ENCODE data around the gene SETBP1. TPM values are rescaled to one million over a fixed set of nuclear protein-coding genes. Genes with fewer than 3 reads are reported as not detected.

The SETBP1 gene
- total RNA-seq, 1 experiment from 2014 or later: 0.23 TPM

DNA sequence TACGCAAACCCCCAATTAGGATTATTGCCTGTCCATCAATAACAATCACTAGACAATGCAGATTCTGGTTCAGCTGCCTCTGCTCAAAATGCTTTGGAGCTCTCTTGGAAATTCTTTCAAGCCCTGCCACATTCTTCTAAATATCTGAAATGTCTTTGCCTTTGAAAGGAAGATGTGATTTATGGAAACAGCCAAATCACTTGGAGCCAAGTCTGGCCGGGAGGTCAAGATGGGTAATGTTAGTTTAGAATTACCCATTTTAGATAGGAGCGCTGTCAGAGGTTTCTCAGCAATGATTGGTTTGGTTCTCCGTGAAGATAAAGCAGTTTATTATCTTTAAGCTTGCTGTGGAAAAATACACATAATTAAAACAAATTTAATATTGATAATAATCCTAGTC lies 306.7 kb downstream of the SETBP1 start:
- intact Hi-C loops (cut with micrococcal nuclease; ENCODE audit: unreplicated experiment): no loop called here
- in situ Hi-C loops (cut with HindIII; ENCODE audit: low pct_unique_long_range_greater_than_20kb, low sequenced_read_pairs): no loop called here
- Histone ChIP-seq H3K27me3 (ENCODE audit: control insufficient read depth, insufficient read depth, low read length) (no peaks in the 10 kb centered on the region), H3K27ac (ENCODE audit: low read length) (no peak overlapping the region), H3K36me3 (ENCODE audit: control insufficient read depth, insufficient read depth, low read length) (no peaks in the 10 kb centered on the region), H3K4me1 (ENCODE audit: control insufficient read depth, insufficient read depth, low read length) (no peaks in the 10 kb centered on the region), H3K9me3 (ENCODE audit: control insufficient read depth, insufficient read depth, low read depth, low read length) (no peaks in the 10 kb centered on the region), H3K4me3 (ENCODE audit: low read depth in 2 of 2, low read length in 2 of 2) (no peak overlapping the region)
- ATAC-seq (no peak), DNase-seq (ENCODE audit: low read depth, low spot score) (no peak)
- TF ChIP-seq, protein P1, sequence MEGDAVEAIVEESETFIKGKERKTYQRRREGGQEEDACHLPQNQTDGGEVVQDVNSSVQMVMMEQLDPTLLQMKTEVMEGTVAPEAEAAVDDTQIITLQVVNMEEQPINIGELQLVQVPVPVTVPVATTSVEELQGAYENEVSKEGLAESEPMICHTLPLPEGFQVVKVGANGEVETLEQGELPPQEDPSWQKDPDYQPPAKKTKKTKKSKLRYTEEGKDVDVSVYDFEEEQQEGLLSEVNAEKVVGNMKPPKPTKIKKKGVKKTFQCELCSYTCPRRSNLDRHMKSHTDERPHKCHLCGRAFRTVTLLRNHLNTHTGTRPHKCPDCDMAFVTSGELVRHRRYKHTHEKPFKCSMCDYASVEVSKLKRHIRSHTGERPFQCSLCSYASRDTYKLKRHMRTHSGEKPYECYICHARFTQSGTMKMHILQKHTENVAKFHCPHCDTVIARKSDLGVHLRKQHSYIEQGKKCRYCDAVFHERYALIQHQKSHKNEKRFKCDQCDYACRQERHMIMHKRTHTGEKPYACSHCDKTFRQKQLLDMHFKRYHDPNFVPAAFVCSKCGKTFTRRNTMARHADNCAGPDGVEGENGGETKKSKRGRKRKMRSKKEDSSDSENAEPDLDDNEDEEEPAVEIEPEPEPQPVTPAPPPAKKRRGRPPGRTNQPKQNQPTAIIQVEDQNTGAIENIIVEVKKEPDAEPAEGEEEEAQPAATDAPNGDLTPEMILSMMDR (IDR thresholded peaks at IDR 0.05): no peak
- TF ChIP-seq SIN3A (IDR thresholded peaks at IDR 0.05; ENCODE audit: borderline replicate concordance, insufficient read depth, low read depth, low read length) (no peak), POLR2AphosphoS5 (IDR thresholded peaks at IDR 0.05; ENCODE audit: low read depth, low read length) (no peak)
- TF ChIP-seq, protein P2, sequence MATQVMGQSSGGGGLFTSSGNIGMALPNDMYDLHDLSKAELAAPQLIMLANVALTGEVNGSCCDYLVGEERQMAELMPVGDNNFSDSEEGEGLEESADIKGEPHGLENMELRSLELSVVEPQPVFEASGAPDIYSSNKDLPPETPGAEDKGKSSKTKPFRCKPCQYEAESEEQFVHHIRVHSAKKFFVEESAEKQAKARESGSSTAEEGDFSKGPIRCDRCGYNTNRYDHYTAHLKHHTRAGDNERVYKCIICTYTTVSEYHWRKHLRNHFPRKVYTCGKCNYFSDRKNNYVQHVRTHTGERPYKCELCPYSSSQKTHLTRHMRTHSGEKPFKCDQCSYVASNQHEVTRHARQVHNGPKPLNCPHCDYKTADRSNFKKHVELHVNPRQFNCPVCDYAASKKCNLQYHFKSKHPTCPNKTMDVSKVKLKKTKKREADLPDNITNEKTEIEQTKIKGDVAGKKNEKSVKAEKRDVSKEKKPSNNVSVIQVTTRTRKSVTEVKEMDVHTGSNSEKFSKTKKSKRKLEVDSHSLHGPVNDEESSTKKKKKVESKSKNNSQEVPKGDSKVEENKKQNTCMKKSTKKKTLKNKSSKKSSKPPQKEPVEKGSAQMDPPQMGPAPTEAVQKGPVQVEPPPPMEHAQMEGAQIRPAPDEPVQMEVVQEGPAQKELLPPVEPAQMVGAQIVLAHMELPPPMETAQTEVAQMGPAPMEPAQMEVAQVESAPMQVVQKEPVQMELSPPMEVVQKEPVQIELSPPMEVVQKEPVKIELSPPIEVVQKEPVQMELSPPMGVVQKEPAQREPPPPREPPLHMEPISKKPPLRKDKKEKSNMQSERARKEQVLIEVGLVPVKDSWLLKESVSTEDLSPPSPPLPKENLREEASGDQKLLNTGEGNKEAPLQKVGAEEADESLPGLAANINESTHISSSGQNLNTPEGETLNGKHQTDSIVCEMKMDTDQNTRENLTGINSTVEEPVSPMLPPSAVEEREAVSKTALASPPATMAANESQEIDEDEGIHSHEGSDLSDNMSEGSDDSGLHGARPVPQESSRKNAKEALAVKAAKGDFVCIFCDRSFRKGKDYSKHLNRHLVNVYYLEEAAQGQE (IDR thresholded peaks at IDR 0.05; ENCODE audit: insufficient read depth in 1 of 2, low read depth in 2 of 2, low read length in 1 of 2): no peak
- POLR2A ChIA-PET: no interaction called here
- no TSS peak for BruUV-seq (replicated peaks)
- CTCF ChIA-PET: no interaction called here

DNA sequence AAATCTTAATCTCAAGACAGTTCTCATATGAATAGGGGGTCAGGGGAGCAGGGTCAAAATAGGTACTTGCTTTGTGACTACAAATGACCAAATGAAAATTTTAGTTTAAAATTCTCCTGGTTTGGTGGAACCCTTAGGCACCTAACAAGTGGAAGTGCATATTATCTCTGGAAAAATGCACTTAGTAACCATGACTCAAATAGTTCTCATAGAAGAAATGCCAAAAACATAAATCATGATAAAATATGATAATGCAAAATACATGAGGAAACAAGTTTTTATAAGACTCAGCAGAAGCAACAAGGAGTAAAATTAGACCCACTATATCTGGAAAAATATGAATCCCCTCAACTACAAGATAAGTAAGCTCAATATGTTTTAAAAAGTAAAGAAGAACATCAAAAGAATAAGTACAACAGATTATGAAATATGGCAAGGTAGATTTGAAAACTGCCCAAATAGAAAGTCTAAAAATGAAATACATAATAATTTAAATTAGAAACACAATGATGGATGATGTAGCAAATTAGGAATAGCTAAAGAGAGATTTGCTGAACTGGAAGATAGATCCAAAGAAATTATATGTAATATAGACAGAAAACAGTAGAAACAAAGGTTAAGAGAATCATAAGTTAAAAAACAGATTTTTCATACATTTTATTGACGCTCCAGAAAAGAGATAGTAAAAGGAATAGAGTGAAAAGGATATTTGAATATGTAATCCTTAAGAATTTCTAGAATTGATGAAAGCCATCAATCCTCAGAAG lies 308.3 kb downstream of the SETBP1 start:
- Histone ChIP-seq H3K27ac (ENCODE audit: low read length) (no peak overlapping the region), H3K4me1 (ENCODE audit: control insufficient read depth, insufficient read depth, low read length) (no peaks in the 10 kb centered on the region), H3K4me3 (ENCODE audit: low read depth in 2 of 2, low read length in 2 of 2) (no peak overlapping the region), H3K27me3 (ENCODE audit: control insufficient read depth, insufficient read depth, low read length) (no peaks in the 10 kb centered on the region), H3K36me3 (ENCODE audit: control insufficient read depth, insufficient read depth, low read length) (no peaks in the 10 kb centered on the region), H3K9me3 (ENCODE audit: control insufficient read depth, insufficient read depth, low read depth, low read length) (no peaks in the 10 kb centered on the region)
- TF ChIP-seq POLR2AphosphoS5 (IDR thresholded peaks at IDR 0.05; ENCODE audit: low read depth, low read length): no peak
- TF ChIP-seq, protein P2 (IDR thresholded peaks at IDR 0.05; ENCODE audit: insufficient read depth in 1 of 2, low read depth in 2 of 2, low read length in 1 of 2): no peak
- no peak for TF ChIP-seq SIN3A (IDR thresholded peaks at IDR 0.05; ENCODE audit: borderline replicate concordance, insufficient read depth, low read depth, low read length)
- TF ChIP-seq TCF7L2 (IDR thresholded peaks at IDR 0.05; ENCODE audit: low read depth, low read length): no peak
- TF ChIP-seq, protein P1 (IDR thresholded peaks at IDR 0.05): no peak
- DNase-seq (ENCODE audit: low read depth, low spot score) (no peak), ATAC-seq (no peak)
- CTCF ChIA-PET: no interaction called here
- no TSS peak for BruUV-seq (replicated peaks)
- POLR2A ChIA-PET: no interaction called here
- in situ Hi-C loops (cut with HindIII; ENCODE audit: low pct_unique_long_range_greater_than_20kb, low sequenced_read_pairs) (no loop called here), intact Hi-C loops (cut with micrococcal nuclease; ENCODE audit: unreplicated experiment) (no loop called here)
